ENCODE measurements around the gene CCT7.
"Not testable (repeated sequence)": the region's sequence is repeated elsewhere in the genome, so short reads cannot be mapped to it uniquely, and the experiment has no call there.

The CCT7 gene

GRCh38 chr2:73258186-73258912 is 24.2 kb downstream of the CCT7 start:
- TF ChIP-seq POLR2A (IDR thresholded peaks at IDR 0.05; ENCODE audit: low read depth, low read length) (no peak), POLR2AphosphoS5 (IDR thresholded peaks at IDR 0.05; ENCODE audit: low read depth, low read length) (no peak), TAF1 (IDR thresholded peaks at IDR 0.05; ENCODE audit: borderline replicate concordance, low read depth, low read length) (no peak)
- FAIRE-seq (no peak), DNase-seq (ENCODE audit: insufficient read length) (no peak)

GRCh38 chr2:73258913-73259215 is 24.8 kb downstream of the CCT7 start:
- FAIRE-seq (no peak), DNase-seq (ENCODE audit: insufficient read length) (no peak)
- TF ChIP-seq TAF1 (IDR thresholded peaks at IDR 0.05; ENCODE audit: borderline replicate concordance, low read depth, low read length) (no peak), POLR2AphosphoS5 (IDR thresholded peaks at IDR 0.05; ENCODE audit: low read depth, low read length) (no peak)

GRCh38 chr2:73259276-73259675 is 25.2 kb downstream of the CCT7 start:
- no peak for DNase-seq (ENCODE audit: insufficient read length)
- TF ChIP-seq POLR2A (IDR thresholded peaks at IDR 0.05; ENCODE audit: low read depth, low read length) (no peak), POLR2AphosphoS5 (IDR thresholded peaks at IDR 0.05; ENCODE audit: low read depth, low read length) (no peak)
- FAIRE-seq = no peak

GRCh38 chr2:73259704-73260337 is 25.7 kb downstream of the CCT7 start:
- DNase-seq (ENCODE audit: insufficient read length) = no peak
- TF ChIP-seq POLR2A (IDR thresholded peaks at IDR 0.05; ENCODE audit: low read depth, low read length) (no peak), TAF1 (IDR thresholded peaks at IDR 0.05; ENCODE audit: borderline replicate concordance, low read depth, low read length) (no peak), POLR2AphosphoS5 (IDR thresholded peaks at IDR 0.05; ENCODE audit: low read depth, low read length) (no peak)
- FAIRE-seq = no peak

- TF ChIP-seq POLR2AphosphoS5 (IDR thresholded peaks at IDR 0.05; ENCODE audit: low read depth, low read length) = no peak
- no peak for TF ChIP-seq POLR2A (IDR thresholded peaks at IDR 0.05; ENCODE audit: low read depth, low read length)
- TF ChIP-seq TAF1 (IDR thresholded peaks at IDR 0.05; ENCODE audit: borderline replicate concordance, low read depth, low read length) = no peak
- DNase-seq (ENCODE audit: insufficient read length) (no peak), FAIRE-seq (no peak)
Observed at GRCh38 chr2:73260338-73260984, 26.4 kb downstream of the CCT7 start.

- TF ChIP-seq POLR2A (IDR thresholded peaks at IDR 0.05; ENCODE audit: low read depth, low read length) (no peak), POLR2AphosphoS5 (IDR thresholded peaks at IDR 0.05; ENCODE audit: low read depth, low read length) (no peak), TAF1 (IDR thresholded peaks at IDR 0.05; ENCODE audit: borderline replicate concordance, low read depth, low read length) (no peak)
- DNase-seq (ENCODE audit: insufficient read length) = no peak
- no peak for FAIRE-seq
Observed at GRCh38 chr2:73262108-73262651, 28.1 kb downstream of the CCT7 start.

GRCh38 chr2:73262691-73263429 is 28.8 kb downstream of the CCT7 start:
- DNase-seq (ENCODE audit: insufficient read length); FAIRE-seq: not testable (repeated sequence)

GRCh38 chr2:73263540-73264331 is 29.6 kb downstream of the CCT7 start:
- FAIRE-seq (no peak), DNase-seq (ENCODE audit: insufficient read length) (no peak)
- no peak for TF ChIP-seq TAF1 (IDR thresholded peaks at IDR 0.05; ENCODE audit: borderline replicate concordance, low read depth, low read length)
- no peak for TF ChIP-seq POLR2AphosphoS5 (IDR thresholded peaks at IDR 0.05; ENCODE audit: low read depth, low read length)
- TF ChIP-seq POLR2A (IDR thresholded peaks at IDR 0.05; ENCODE audit: low read depth, low read length) = no peak

GRCh38 chr2:73264332-73264606 is 30.2 kb downstream of the CCT7 start:
- TF ChIP-seq POLR2A (IDR thresholded peaks at IDR 0.05; ENCODE audit: low read depth, low read length) (no peak), TAF1 (IDR thresholded peaks at IDR 0.05; ENCODE audit: borderline replicate concordance, low read depth, low read length) (no peak), POLR2AphosphoS5 (IDR thresholded peaks at IDR 0.05; ENCODE audit: low read depth, low read length) (no peak)
- no peak for FAIRE-seq
- DNase-seq (ENCODE audit: insufficient read length) = no peak

GRCh38 chr2:73264783-73265182 is 30.7 kb downstream of the CCT7 start:
- TF ChIP-seq POLR2AphosphoS5 (IDR thresholded peaks at IDR 0.05; ENCODE audit: low read depth, low read length) = no peak
- DNase-seq (ENCODE audit: insufficient read length) = no peak
- no peak for FAIRE-seq

- TF ChIP-seq POLR2AphosphoS5 (IDR thresholded peaks at IDR 0.05; ENCODE audit: low read depth, low read length) (no peak), POLR2A (IDR thresholded peaks at IDR 0.05; ENCODE audit: low read depth, low read length) (no peak), TAF1 (IDR thresholded peaks at IDR 0.05; ENCODE audit: borderline replicate concordance, low read depth, low read length) (no peak)
- DNase-seq (ENCODE audit: insufficient read length) (no peak), FAIRE-seq (no peak)
Observed at GRCh38 chr2:73265298-73266060, 31.4 kb downstream of the CCT7 start.

Data from GM12892 (cell line).